Memory B cell (primary cell): ENCODE data around the gene GCAT.
A peak's percentile ranks its signal among the peaks of the same experiment; 100 is the strongest.

Source experiments
- ATAC-seq: fragments of 150-1000 bp; cut with Tn5 transposase; 2 replicates; pipeline ENCODE4 v1.10.0; 2021; ENCODE audit warnings: low read depth, mild to moderate bottlenecking, moderate library complexity
- DNase-seq, 2 donors: peaks; one replicate each; pipeline ENCODE4 v3.0.0; 2022; ENCODE audit warnings: low spot score in 2 of 2
- H3K27ac Mint-ChIP-seq: one replicate; pipeline ENCODE4 v1.8.0; 2022; ENCODE audit warnings: mild to moderate bottlenecking, moderate library complexity, mixed read lengths
- H3K27me3 Mint-ChIP-seq: one replicate; pipeline ENCODE4 v1.8.0; 2022; ENCODE audit warnings: mixed read lengths
- H3K36me3 Mint-ChIP-seq: one replicate; pipeline ENCODE4 v1.8.0; 2022; ENCODE audit warnings: mild to moderate bottlenecking, mixed read lengths
- H3K4me1 Mint-ChIP-seq: one replicate; pipeline ENCODE4 v1.8.0; 2022; ENCODE audit warnings: mixed read lengths
- H3K4me3 Mint-ChIP-seq: one replicate; pipeline ENCODE4 v1.8.0; 2022; ENCODE audit warnings: mild to moderate bottlenecking, moderate library complexity, mixed read lengths
- H3K9me3 Mint-ChIP-seq: one replicate; pipeline ENCODE4 v1.8.0; 2022; ENCODE audit warnings: mixed read lengths

The GCAT gene

DNA sequence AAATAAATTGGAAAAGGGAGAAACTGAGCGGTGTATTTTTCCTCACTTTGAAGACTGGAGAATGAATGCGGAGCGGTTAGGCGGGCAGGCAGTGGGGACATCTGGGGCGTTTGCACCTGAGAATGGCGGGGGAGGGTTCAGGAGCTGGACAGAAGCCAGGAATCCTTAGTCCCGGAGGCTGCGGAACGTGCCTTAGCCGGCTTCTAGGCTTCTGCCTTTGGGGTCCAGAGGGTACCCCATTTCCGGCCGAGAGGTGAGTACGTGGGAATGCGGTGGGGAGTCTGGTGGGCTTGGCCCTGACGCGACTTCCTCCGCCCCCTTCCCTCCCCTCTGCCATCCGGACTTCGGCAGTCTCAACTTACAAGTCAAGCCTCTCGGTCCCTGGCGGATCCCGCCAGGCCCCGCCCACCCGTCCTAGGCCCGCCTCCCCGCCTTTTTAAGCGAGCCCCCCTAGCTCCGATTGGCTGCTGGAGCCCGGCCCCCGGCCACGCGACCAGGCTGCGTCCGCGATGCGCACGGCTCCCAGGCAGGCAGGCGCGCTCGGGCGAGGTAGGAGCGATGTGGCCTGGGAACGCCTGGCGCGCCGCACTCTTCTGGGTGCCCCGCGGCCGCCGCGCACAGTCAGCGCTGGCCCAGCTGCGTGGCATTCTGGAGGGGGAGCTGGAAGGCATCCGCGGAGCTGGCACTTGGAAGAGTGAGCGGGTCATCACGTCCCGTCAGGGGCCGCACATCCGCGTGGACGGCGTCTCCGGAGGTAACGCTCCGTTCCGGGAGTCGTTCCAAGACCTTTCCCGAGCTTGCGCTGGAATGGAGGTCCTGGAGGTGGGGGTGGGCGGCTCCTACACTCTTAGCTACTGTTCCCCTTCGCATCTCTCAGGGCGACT is at the start of gene GCAT:
TSS of gene GCAT (plus strand) at position 525 of the 884 bp plus-strand sequence. CDS start at position 559, 34 bp downstream.
- ATAC-seq (peak; percentile 86), DNase-seq (peak; percentile 47 to 55)
- Mint-ChIP-seq H3K27ac (no peak within 1 kb of the TSS), H3K4me3 (peak within 1 kb of the TSS; percentile 63), H3K36me3 (no peaks in the 10 kb centered on the region), H3K9me3 (no peaks in the 10 kb centered on the region), H3K4me1 (peaks cover 20% of the 10 kb centered on the region), H3K27me3 (peaks cover 29% of the 10 kb centered on the region)

- no peaks in the 10 kb centered on the region for H3K4me1 Mint-ChIP-seq
- no peaks in the 10 kb centered on the region for H3K9me3 Mint-ChIP-seq
- H3K27me3 Mint-ChIP-seq, result no peaks in the 10 kb centered on the region
- peaks cover 24% of the 10 kb centered on the region for H3K36me3 Mint-ChIP-seq
- H3K4me3 Mint-ChIP-seq, result no peak overlapping the region
- no peak overlapping the region for H3K27ac Mint-ChIP-seq
- no peak for DNase-seq
- ATAC-seq, result no peak
Measured at GRCh38 chr22:37758694-37759093, 49.0 kb upstream of the GCAT start.

GRCh38 chr22:37759281-37759680 is 48.5 kb upstream of the GCAT start:
- no peak overlapping the region for H3K27ac Mint-ChIP-seq
- DNase-seq (no peak), ATAC-seq (no peak)
- peaks cover 2% of the 10 kb centered on the region for H3K4me1 Mint-ChIP-seq
- H3K9me3 Mint-ChIP-seq, result no peaks in the 10 kb centered on the region
- no peaks in the 10 kb centered on the region for H3K27me3 Mint-ChIP-seq
- no peak overlapping the region for H3K4me3 Mint-ChIP-seq
- peaks cover 30% of the 10 kb centered on the region for H3K36me3 Mint-ChIP-seq

DNA sequence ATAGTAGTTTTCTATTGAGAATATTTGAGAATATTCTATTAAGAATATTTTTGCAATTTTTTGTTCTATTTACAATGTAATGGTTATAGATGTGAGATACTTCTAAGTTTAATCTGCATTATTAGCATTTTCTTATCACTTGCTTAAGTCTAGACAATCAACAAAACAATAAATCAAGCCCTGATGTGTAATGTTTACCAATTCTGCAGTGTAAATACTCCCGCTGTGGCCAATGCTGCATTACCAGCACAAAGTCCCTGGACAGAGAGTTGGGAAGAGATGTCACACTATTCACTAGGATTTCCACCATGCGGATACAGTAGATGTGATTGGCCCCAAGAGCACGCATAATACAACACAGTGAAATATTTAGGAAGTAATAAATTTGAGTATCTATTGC is 47.6 kb upstream of the GCAT start:
- no peak overlapping the region for H3K4me3 Mint-ChIP-seq
- H3K27ac Mint-ChIP-seq, result no peak overlapping the region
- H3K27me3 Mint-ChIP-seq, result no peaks in the 10 kb centered on the region
- peaks cover 27% of the 10 kb centered on the region for H3K36me3 Mint-ChIP-seq
- ATAC-seq (no peak), DNase-seq (no peak)
- peaks cover 2% of the 10 kb centered on the region for H3K4me1 Mint-ChIP-seq
- H3K9me3 Mint-ChIP-seq, result no peaks in the 10 kb centered on the region

DNA sequence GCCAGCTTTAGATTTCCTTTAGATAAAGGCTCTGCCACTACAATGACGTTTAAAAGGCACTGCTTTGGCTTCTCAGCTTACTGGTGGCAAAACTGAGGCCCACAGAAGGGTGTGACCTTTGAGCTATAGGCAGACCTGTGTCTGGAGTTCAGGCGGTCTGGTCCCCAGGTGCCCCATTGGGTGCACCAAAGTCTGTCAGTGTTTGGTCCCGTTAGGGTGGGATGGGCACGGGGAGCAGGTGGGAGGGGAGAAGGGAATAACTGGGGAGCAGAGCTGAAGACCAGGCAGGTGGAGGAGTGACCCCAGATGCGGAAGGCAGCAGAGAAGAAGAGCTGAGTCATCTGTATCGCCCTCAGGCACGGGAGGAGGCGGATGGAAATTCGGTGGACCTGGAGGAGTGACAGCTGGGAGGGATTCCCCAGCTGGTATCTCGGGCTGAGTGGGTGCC is 45.3 kb upstream of the GCAT start:
- Mint-ChIP-seq H3K4me1 (peaks cover 2% of the 10 kb centered on the region), H3K27ac (no peak overlapping the region), H3K9me3 (no peaks in the 10 kb centered on the region), H3K27me3 (no peaks in the 10 kb centered on the region), H3K4me3 (no peak overlapping the region), H3K36me3 (peaks cover 23% of the 10 kb centered on the region)
- DNase-seq (no peak), ATAC-seq (no peak)

GRCh38 chr22:37763012-37763411 is 44.7 kb upstream of the GCAT start:
- ATAC-seq (no peak), DNase-seq (no peak)
- Mint-ChIP-seq H3K9me3 (no peaks in the 10 kb centered on the region), H3K36me3 (peaks cover 23% of the 10 kb centered on the region), H3K27ac (no peak overlapping the region), H3K4me3 (no peak overlapping the region), H3K27me3 (no peaks in the 10 kb centered on the region), H3K4me1 (peaks cover 2% of the 10 kb centered on the region)

- Mint-ChIP-seq H3K27me3 (no peaks in the 10 kb centered on the region), H3K4me1 (peaks cover 2% of the 10 kb centered on the region), H3K36me3 (peaks cover 21% of the 10 kb centered on the region), H3K9me3 (no peaks in the 10 kb centered on the region), H3K27ac (no peak overlapping the region), H3K4me3 (no peak overlapping the region)
- no peak for DNase-seq
- no peak for ATAC-seq
Measured at GRCh38 chr22:37763652-37764051, 44.1 kb upstream of the GCAT start.

- Mint-ChIP-seq H3K9me3 (no peaks in the 10 kb centered on the region), H3K4me1 (peaks cover 2% of the 10 kb centered on the region), H3K27ac (no peak overlapping the region), H3K27me3 (no peaks in the 10 kb centered on the region), H3K36me3 (peaks cover 19% of the 10 kb centered on the region), H3K4me3 (no peak overlapping the region)
- peak; percentile 42 for ATAC-seq
- no peak for DNase-seq
Measured at GRCh38 chr22:37764622-37765021, 43.1 kb upstream of the GCAT start.

DNA sequence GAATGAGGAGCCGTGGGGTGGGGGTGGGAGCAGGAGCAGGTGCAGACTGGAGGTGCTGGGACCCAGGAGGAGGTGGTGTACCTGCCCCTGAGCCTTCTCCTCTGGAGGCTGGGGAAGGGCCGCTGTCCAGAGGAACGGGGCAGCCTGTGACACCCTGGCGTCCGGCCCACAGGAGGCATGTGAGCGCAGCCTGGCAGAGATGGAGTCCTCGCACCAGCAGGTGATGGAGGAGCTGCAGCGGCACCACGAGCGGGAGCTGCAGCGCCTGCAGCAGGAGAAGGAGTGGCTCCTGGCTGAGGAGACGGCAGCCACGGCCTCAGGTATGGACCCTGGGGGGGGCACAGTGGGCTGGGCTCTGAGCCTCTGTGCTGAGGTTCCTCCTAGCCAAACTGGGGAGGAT is 42.2 kb upstream of the GCAT start:
- no peak for DNase-seq
- ATAC-seq, result no peak
- H3K27me3 Mint-ChIP-seq, result no peaks in the 10 kb centered on the region
- H3K4me1 Mint-ChIP-seq, result peaks cover 2% of the 10 kb centered on the region
- peaks cover 16% of the 10 kb centered on the region for H3K36me3 Mint-ChIP-seq
- no peak overlapping the region for H3K27ac Mint-ChIP-seq
- no peak overlapping the region for H3K4me3 Mint-ChIP-seq
- no peaks in the 10 kb centered on the region for H3K9me3 Mint-ChIP-seq

DNA sequence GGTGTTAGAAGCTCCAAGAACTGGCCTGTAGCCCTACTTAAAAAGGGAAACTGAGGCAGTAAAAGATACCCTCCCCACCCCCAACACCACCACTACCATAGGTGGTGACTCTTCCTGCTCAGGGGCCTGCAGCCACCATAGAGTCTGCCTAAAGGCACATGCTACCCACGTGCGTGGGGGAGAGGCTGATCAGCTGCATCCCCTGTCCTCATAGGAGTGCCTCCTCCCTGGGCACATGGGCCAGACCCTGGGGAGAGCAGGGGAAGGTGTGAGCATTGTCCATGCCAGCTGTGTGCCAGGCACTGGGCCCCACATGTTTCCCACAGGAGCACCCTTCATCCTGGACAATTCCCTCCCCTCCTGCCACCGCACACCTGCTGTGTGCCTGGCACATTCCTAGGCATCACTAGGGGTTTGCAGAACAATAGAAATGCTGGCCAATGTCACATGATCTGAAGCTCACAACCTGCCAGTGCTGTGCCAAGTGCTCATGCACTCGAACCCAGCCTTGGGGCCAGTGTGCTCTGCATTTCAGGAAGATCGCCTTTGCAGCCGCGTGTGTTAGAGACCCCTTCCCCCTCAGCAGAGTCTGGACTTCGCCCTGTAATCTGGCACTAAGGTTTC is 41.7 kb upstream of the GCAT start:
- H3K27ac Mint-ChIP-seq, result no peak overlapping the region
- H3K9me3 Mint-ChIP-seq, result no peaks in the 10 kb centered on the region
- H3K27me3 Mint-ChIP-seq, result no peaks in the 10 kb centered on the region
- no peak overlapping the region for H3K4me3 Mint-ChIP-seq
- DNase-seq (no peak), ATAC-seq (no peak)
- H3K4me1 Mint-ChIP-seq, result peaks cover 2% of the 10 kb centered on the region
- peaks cover 13% of the 10 kb centered on the region for H3K36me3 Mint-ChIP-seq

- no peak overlapping the region for H3K27ac Mint-ChIP-seq
- peaks cover 2% of the 10 kb centered on the region for H3K4me1 Mint-ChIP-seq
- no peak for ATAC-seq
- no peak for DNase-seq
- H3K36me3 Mint-ChIP-seq, result peaks cover 14% of the 10 kb centered on the region
- no peak overlapping the region for H3K4me3 Mint-ChIP-seq
- no peaks in the 10 kb centered on the region for H3K27me3 Mint-ChIP-seq
- H3K9me3 Mint-ChIP-seq, result no peaks in the 10 kb centered on the region
Measured at GRCh38 chr22:37768273-37768672, 39.5 kb upstream of the GCAT start.

DNA sequence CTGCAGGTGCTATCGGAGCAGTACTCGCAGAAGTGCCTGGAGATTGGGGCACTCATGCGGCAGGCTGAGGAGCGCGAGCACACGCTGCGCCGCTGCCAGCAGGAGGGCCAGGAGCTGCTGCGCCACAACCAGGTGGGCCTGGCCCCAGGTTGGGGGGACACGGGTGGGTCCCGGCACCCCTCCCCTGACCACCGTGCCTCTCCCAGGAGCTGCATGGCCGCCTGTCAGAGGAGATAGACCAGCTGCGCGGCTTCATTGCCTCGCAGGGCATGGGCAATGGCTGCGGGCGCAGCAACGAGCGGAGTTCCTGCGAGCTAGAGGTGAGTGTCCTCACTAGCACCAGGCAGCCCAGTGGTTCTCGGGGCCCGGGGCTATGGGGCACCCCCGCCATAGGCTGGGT is 38.7 kb upstream of the GCAT start:
- ATAC-seq, result no peak
- Mint-ChIP-seq H3K4me1 (peaks cover 2% of the 10 kb centered on the region), H3K4me3 (no peak overlapping the region), H3K27ac (no peak overlapping the region), H3K9me3 (no peaks in the 10 kb centered on the region), H3K36me3 (peaks cover 11% of the 10 kb centered on the region), H3K27me3 (no peaks in the 10 kb centered on the region)
- no peak for DNase-seq

GRCh38 chr22:37771081-37771480 is 36.7 kb upstream of the GCAT start:
- no peak for DNase-seq
- H3K27ac Mint-ChIP-seq, result no peak overlapping the region
- peaks cover 11% of the 10 kb centered on the region for H3K36me3 Mint-ChIP-seq
- peaks cover 2% of the 10 kb centered on the region for H3K4me1 Mint-ChIP-seq
- H3K27me3 Mint-ChIP-seq, result no peaks in the 10 kb centered on the region
- no peak overlapping the region for H3K4me3 Mint-ChIP-seq
- H3K9me3 Mint-ChIP-seq, result no peaks in the 10 kb centered on the region
- ATAC-seq, result no peak

GRCh38 chr22:37771702-37772427 is 35.9 kb upstream of the GCAT start:
- H3K27ac Mint-ChIP-seq, result no peak overlapping the region
- DNase-seq, result no peak
- H3K4me1 Mint-ChIP-seq, result peaks cover 4% of the 10 kb centered on the region

More at GRCh38 chr22:37771702-37772427, 35.9 kb upstream of the GCAT start:
- Mint-ChIP-seq H3K36me3 (peaks cover 11% of the 10 kb centered on the region), H3K4me3 (no peak overlapping the region), H3K9me3 (no peaks in the 10 kb centered on the region), H3K27me3 (no peaks in the 10 kb centered on the region)
- ATAC-seq, result no peak
